BLaER1 treated with 17β-estradiol and CSF1 and Interleukin-3, amounts not matched to agents 10 nM and 100 nM (cell line): ENCODE measurements around the gene FRS2.

Experiments used
- H3K27ac ChIP-seq, 11 experiments: shearing (Covaris generic); formaldehyde crosslinking; 2 replicates each; pipeline ENCODE4 v1.8.1; 2022
- H3K27me3 ChIP-seq, 11 experiments: shearing (Covaris generic); formaldehyde crosslinking; 2 replicates each; pipeline ENCODE4 v1.8.1; 2022
- H3K36me3 ChIP-seq, 11 experiments: shearing (Covaris generic); formaldehyde crosslinking; 2 replicates each; pipeline ENCODE4 v1.8.1; 2022
- H3K4me1 ChIP-seq, 10 experiments: shearing (Covaris generic); formaldehyde crosslinking; 2 replicates each; pipeline ENCODE4 v1.8.1; 2022
- H3K4me2 ChIP-seq, 11 experiments: shearing (Covaris generic); formaldehyde crosslinking; 2 replicates each; pipeline ENCODE4 v1.8.1; 2022
- H3K4me3 ChIP-seq, 10 experiments: shearing (Covaris generic); formaldehyde crosslinking; 2 replicates each; pipeline ENCODE4 v1.8.1; 2022
- H3K9ac ChIP-seq, 11 experiments: shearing (Covaris generic); formaldehyde crosslinking; 2 replicates each; pipeline ENCODE4 v1.8.1; 2022
- H3K9me3 ChIP-seq, 11 experiments: shearing (Covaris generic); formaldehyde crosslinking; replicated peaks in 1 of 11; 2 replicates each; pipeline ENCODE4 v1.8.1; 2022
- H4K20me1 ChIP-seq, 11 experiments: shearing (Covaris generic); formaldehyde crosslinking; 2 replicates each; pipeline ENCODE4 v1.8.1; 2022
- Cebpa-rat ChIP-seq, 11 experiments: shearing (Covaris generic); IDR thresholded peaks; 2 replicates each; pipeline ENCODE4 v1.8.1; 2022

The FRS2 gene

DNA sequence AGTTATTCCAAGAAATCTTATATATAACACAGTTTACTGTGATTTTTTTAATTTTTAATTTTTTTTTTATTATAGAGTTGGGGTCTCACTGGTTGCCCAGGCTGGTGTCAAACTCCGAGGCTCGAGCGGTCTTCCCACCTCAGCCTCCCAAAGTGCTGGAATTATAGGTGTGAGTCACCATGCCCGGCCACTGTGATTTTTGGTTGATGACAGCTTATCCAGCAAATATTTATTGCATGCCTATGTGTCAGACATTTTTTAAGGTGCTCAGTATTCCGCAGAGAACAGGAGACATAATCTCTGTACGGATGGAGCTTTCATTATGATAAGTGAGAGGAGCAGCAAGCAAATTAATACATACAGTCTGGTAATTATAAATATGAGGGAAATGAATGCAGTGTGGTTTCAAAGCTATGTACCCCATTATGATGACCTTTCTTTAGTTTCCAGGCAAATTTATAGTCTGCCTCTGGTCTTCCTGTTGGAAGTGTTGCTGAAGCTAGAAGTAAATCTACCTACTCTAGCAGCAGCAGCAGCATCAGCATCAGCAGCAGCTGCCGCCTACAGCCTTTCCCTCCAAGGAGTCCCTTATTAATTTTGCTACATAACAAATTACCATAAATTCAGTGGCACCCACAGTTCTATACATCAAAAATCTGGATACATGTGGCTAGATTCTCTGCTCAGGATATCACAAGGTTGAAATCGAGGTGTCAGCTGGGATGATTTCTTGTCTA, 32.3 kb downstream of the FRS2 start:
- no peak overlapping the region for H3K27ac ChIP-seq
- TF ChIP-seq Cebpa-rat (IDR thresholded peaks at IDR 0.05), result no peak
- peaks cover 4 to 38% (median 7%) of the 10 kb centered on the region in 10 experiments; a peak in 15 of 20 replicates for H3K4me1 ChIP-seq

DNA sequence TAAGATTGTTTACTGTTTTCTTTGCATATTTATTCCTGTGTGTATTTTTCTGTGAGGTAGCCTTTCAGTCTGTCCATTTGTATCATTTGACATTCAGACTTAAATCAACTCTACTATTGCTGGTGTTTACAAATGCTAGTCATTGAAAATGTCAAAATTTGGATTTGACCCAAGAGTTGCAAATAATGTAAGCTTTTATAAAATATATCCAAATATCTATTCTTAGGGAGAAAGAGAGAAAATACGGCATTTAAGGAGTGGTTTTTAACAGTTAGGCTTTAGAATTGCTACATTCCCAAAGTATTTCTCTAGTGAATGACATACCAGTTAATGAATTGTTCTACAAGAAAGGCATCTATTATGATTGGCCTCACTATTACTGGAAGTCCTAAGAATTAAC, 37.9 kb downstream of the FRS2 start:
- TF ChIP-seq Cebpa-rat (IDR thresholded peaks at IDR 0.05), result no peak
- Histone ChIP-seq H3K9me3 (peaks cover 0 to 4% (median 0%) of the 10 kb centered on the region in 11 experiments; a peak in 1 of 22 replicates), H3K27ac (no peak overlapping the region), H3K4me1 (peaks cover 0 to 60% (median 5%) of the 10 kb centered on the region in 10 experiments; a peak in 13 of 20 replicates), H3K36me3 (peaks cover 6 to 25% (median 11%) of the 10 kb centered on the region in 11 experiments; a peak in 17 of 22 replicates), H4K20me1 (peaks cover 20 to 100% (median 80%) of the 10 kb centered on the region in 11 experiments; a peak in 21 of 22 replicates), H3K27me3 (no peaks in the 10 kb centered on the region), H3K4me3 (no peak overlapping the region), H3K9ac (no peak overlapping the region), H3K4me2 (no peak overlapping the region)

More for the DNA sequence above, 32.3 kb downstream of the FRS2 start:
- Histone ChIP-seq H3K9ac (no peak overlapping the region), H3K9me3 (peaks cover 0 to 4% (median 0%) of the 10 kb centered on the region in 11 experiments; a peak in 1 of 22 replicates), H3K4me2 (no peak overlapping the region), H3K27me3 (no peaks in the 10 kb centered on the region), H3K4me3 (no peak overlapping the region), H3K36me3 (peaks cover 6 to 34% (median 20%) of the 10 kb centered on the region in 11 experiments; a peak in 19 of 22 replicates), H4K20me1 (peaks cover 17 to 99% (median 79%) of the 10 kb centered on the region in 11 experiments; a peak in 15 of 22 replicates)

DNA sequence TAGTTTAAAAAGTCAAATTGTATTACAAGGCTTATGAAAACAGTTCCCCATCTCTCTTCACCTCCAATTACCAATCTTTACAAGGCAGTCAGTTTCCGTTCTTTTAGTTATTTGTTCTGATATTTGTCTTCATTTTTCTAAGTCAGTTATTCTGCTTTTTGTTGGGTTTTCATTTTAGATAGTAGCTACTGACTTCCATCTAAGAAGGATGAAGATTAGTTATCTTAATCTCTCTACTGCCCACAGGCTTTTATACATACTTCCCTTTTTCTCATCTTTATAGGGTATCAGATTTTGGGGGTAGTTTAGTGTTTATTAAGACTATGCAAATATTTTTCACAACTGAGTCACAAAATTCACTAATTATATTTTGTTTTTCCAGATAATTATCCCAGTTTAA, 38.4 kb downstream of the FRS2 start:
- peaks cover 0 to 66% (median 9%) of the 10 kb centered on the region in 10 experiments; a peak in 17 of 20 replicates for H3K4me1 ChIP-seq
- H3K27ac ChIP-seq, result no peak overlapping the region

DNA sequence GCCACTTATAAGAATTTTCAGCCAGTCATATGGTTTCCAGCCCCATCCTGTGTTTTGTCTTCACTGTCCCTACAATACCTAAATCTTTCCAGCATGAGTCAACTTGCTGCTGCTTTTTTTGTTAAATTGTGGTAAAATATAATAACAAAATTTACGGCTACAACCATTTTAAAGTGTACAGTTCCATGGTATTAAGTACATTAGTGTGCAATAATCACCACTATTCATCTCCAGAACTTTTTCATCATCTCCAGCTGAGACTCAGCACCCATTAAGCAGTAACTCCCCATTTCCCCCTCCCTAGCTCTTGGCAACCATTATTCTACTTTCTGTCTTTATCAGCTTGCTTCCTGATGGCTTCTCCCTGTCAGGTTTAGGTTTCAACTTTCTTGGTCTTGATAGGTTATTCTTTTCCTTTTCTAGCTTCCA, 39.1 kb downstream of the FRS2 start:
- Histone ChIP-seq H3K9me3 (peaks cover 0 to 4% (median 0%) of the 10 kb centered on the region in 11 experiments; a peak in 1 of 22 replicates), H3K4me2 (no peak overlapping the region), H3K27me3 (no peaks in the 10 kb centered on the region), H3K9ac (no peak overlapping the region), H4K20me1 (peaks cover 24 to 100% (median 80%) of the 10 kb centered on the region in 11 experiments; a peak in 21 of 22 replicates), H3K36me3 (peaks cover 5 to 15% (median 9%) of the 10 kb centered on the region in 11 experiments; a peak in 14 of 22 replicates), H3K4me3 (no peak overlapping the region), H3K27ac (no peak overlapping the region), H3K4me1 (peaks cover 5 to 61% (median 14%) of the 10 kb centered on the region in 10 experiments; a peak in 18 of 20 replicates)
- no peak for TF ChIP-seq Cebpa-rat (IDR thresholded peaks at IDR 0.05)

More for the DNA sequence above, 38.4 kb downstream of the FRS2 start:
- no peak overlapping the region for H3K4me3 ChIP-seq
- H4K20me1 ChIP-seq, result peaks cover 20 to 100% (median 78%) of the 10 kb centered on the region in 11 experiments; a peak in 21 of 22 replicates
- peaks cover 0 to 4% (median 0%) of the 10 kb centered on the region in 11 experiments; a peak in 1 of 22 replicates for H3K9me3 ChIP-seq
- no peak overlapping the region for H3K4me2 ChIP-seq
- H3K9ac ChIP-seq, result no peak overlapping the region
- H3K36me3 ChIP-seq, result peaks cover 5 to 20% (median 11%) of the 10 kb centered on the region in 11 experiments; a peak in 15 of 22 replicates
- no peaks in the 10 kb centered on the region for H3K27me3 ChIP-seq
- TF ChIP-seq Cebpa-rat (IDR thresholded peaks at IDR 0.05), result no peak

DNA sequence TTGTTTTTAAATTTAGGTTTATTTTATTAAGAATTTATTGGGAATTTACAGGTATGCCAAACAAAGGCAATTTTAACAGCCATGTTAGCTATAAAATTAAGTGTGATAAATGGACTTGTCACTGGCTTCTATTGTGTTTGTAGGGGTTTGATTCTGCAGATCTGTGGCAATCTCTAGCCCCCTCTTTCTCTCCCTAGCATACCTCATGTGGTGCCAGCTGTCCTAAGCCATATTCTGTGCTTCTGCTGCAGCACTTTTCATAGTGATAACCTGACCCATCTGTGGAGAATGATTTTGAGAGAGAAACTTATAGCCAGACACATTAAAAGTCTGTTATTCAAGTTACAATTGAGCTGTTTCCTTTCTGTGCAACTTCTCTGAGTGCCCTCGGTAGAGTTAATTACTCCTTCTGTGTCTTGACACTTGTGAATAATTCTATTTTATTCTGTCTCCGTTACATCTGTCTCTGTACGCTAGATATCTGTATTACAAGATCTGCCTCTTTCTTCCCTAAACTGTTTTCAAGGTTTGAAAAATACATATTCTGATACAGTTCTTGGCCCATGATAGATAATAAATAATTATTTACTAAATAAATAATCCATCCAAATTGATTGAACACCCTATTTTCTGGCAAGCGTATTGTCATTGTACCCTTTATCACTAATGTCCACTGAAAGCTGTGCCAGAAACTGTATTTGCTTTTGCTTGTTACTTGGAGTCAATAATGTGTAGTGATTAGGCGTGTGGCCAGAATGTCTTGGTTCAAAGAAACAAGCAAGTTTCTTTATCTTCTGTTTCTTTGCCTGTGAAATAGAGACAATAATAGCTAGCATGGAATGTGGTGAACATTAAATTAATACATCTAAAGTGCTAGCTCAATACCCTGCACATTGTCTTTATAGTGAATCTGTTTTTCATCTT, 40.0 kb downstream of the FRS2 start:
- Histone ChIP-seq H3K4me2 (no peak overlapping the region), H3K27me3 (no peaks in the 10 kb centered on the region), H3K4me3 (no peak overlapping the region), H3K36me3 (peaks cover 0 to 14% (median 9%) of the 10 kb centered on the region in 11 experiments; a peak in 13 of 22 replicates), H3K9me3 (peaks cover 0 to 4% (median 0%) of the 10 kb centered on the region in 11 experiments; a peak in 1 of 22 replicates), H3K4me1 (peaks cover under 1 to 52% (median 11%) of the 10 kb centered on the region in 10 experiments; a peak in 17 of 20 replicates), H4K20me1 (peaks cover 27 to 100% (median 81%) of the 10 kb centered on the region in 11 experiments; a peak in 21 of 22 replicates), H3K9ac (no peak overlapping the region), H3K27ac (no peak overlapping the region)
- TF ChIP-seq Cebpa-rat (IDR thresholded peaks at IDR 0.05), result no peak

DNA sequence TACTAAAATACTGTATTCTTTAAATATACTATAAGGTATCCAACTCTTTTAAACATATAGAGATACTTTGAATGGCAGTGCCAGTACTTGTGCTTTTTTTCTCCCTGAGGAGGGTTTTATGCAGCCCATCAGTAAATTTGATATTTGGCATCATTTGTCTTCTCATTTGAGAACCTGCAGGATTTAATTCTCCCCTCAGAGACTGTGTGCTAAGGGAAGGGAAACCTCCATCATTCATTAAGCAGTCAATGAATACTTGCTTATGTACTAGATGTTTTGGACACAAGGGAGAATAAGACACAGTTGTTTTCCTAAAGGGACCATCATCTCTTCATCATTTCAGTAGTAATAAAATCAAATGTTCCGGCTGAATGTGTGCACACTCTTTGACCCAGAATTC, 40.8 kb downstream of the FRS2 start:
- H3K27me3 ChIP-seq, result no peaks in the 10 kb centered on the region
- H3K4me2 ChIP-seq, result no peak overlapping the region
- peaks cover 27 to 100% (median 82%) of the 10 kb centered on the region in 11 experiments; a peak in 21 of 22 replicates for H4K20me1 ChIP-seq
- no peak overlapping the region for H3K4me3 ChIP-seq
- H3K27ac ChIP-seq, result no peak overlapping the region
- peaks cover 0 to 14% (median 9%) of the 10 kb centered on the region in 11 experiments; a peak in 13 of 22 replicates for H3K36me3 ChIP-seq
- TF ChIP-seq Cebpa-rat (IDR thresholded peaks at IDR 0.05), result no peak
- peaks cover 0 to 4% (median 0%) of the 10 kb centered on the region in 11 experiments; a peak in 1 of 22 replicates for H3K9me3 ChIP-seq
- peaks cover 0 to 44% (median 11%) of the 10 kb centered on the region in 10 experiments; a peak in 14 of 20 replicates for H3K4me1 ChIP-seq
- H3K9ac ChIP-seq, result no peak overlapping the region

DNA sequence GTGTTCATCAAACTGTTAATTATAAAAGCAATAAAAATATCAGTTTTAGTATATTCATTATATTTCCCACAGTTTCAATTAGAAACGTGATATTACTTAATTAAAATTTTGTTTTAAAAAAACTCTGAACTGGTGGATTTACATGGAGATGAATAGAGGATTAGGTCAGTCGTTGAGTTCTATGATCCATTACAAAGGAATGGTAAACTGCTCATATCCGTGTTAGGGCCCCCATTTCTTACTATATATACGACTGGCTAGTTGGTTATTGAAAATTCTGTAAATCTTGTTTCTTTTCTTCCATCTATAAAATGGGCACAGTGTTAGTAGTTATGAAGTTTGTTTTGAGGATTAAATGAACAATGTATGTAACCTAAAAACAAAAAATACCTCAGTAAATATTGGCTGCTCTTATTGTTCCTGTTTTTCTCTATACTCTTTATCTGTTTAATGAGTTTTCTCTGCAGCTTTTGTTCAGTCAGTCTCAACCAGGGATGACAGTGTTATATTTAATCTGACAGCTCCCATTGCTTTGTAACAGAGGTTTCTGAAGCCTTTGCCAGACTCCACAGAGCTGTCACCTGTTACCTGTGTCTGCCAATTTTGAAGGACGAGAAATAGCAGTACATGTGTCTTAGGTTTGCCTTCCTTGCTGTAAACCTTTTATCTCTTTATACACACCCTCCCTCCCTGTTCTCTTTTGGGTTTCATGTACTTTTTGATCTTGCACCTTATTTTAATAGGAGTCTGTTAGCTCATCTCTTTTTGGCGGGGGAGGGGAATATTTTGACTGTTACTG, 41.5 kb downstream of the FRS2 start:
- Histone ChIP-seq H3K4me2 (no peak overlapping the region), H3K36me3 (peaks cover 0 to 12% (median 8%) of the 10 kb centered on the region in 11 experiments; a peak in 13 of 22 replicates), H3K4me1 (peaks cover 0 to 37% (median 11%) of the 10 kb centered on the region in 10 experiments; a peak in 14 of 20 replicates), H3K9me3 (peaks cover 0 to 3% (median 0%) of the 10 kb centered on the region in 11 experiments; a peak in 1 of 22 replicates), H3K27ac (no peak overlapping the region), H3K27me3 (no peaks in the 10 kb centered on the region), H3K9ac (no peak overlapping the region), H4K20me1 (peaks cover 25 to 99% (median 86%) of the 10 kb centered on the region in 11 experiments; a peak in 21 of 22 replicates), H3K4me3 (no peak overlapping the region)
- no peak for TF ChIP-seq Cebpa-rat (IDR thresholded peaks at IDR 0.05)
